ENCODE results near the gene PIP4K2B.

The PIP4K2B gene

GRCh38 chr17:38733282-38733981, 65.9 kb downstream of the PIP4K2B start:
- Histone ChIP-seq H3K36me3 (ENCODE audit: insufficient read depth, low read length) (peaks cover 55% of the 10 kb centered on the region), H3K79me2 (ENCODE audit: insufficient read depth, low read length) (peaks cover 40% of the 10 kb centered on the region), H2AFZ (ENCODE audit: low read depth, low read length) (no peak overlapping the region), H3K4me1 (ENCODE audit: insufficient read depth, low read length) (peaks cover 52% of the 10 kb centered on the region), H3K27ac (ENCODE audit: low read length) (no peak overlapping the region), H3K27me3 (ENCODE audit: insufficient read depth, low read length, poor library complexity) (no peaks in the 10 kb centered on the region), H4K20me1 (ENCODE audit: insufficient read depth, low read length) (peaks cover 27% of the 10 kb centered on the region), H3K4me2 (ENCODE audit: insufficient read depth, low read length) (no peak overlapping the region), H3K9me3 (ENCODE audit: insufficient read depth, low read length, severe bottlenecking) (no peaks in the 10 kb centered on the region), H3K9ac (ENCODE audit: low read depth, low read length) (no peak overlapping the region), H3K4me3 (ENCODE audit: low read depth in 1 of 2, low read length in 2 of 2) (no peak overlapping the region)
- TF ChIP-seq CTCF (IDR thresholded peaks at IDR 0.05; ENCODE audit: borderline replicate concordance, extremely low read depth, low read length, poor library complexity, severe bottlenecking) (no peak), EZH2 (IDR thresholded peaks at IDR 0.05; ENCODE audit: borderline replicate concordance, low read depth, low read length, severe bottlenecking) (no peak)
- ATAC-seq (ENCODE audit: insufficient read depth, low read depth) = no peak
- DNase-seq = no peak

GRCh38 chr17:38732376-38733281, 66.7 kb downstream of the PIP4K2B start:
- Histone ChIP-seq H3K4me1 (ENCODE audit: insufficient read depth, low read length) (peaks cover 60% of the 10 kb centered on the region), H3K27me3 (ENCODE audit: insufficient read depth, low read length, poor library complexity) (no peaks in the 10 kb centered on the region), H2AFZ (ENCODE audit: low read depth, low read length) (no peak overlapping the region), H3K4me3 (ENCODE audit: low read depth in 1 of 2, low read length in 2 of 2) (peak overlapping the region in 1 of 2 experiments; percentile 87; a peak in 1 of 4 replicates), H3K9me3 (ENCODE audit: insufficient read depth, low read length, severe bottlenecking) (no peaks in the 10 kb centered on the region), H3K9ac (ENCODE audit: low read depth, low read length) (no peak overlapping the region), H3K79me2 (ENCODE audit: insufficient read depth, low read length) (peaks cover 40% of the 10 kb centered on the region), H3K36me3 (ENCODE audit: insufficient read depth, low read length) (peaks cover 50% of the 10 kb centered on the region), H3K4me2 (ENCODE audit: insufficient read depth, low read length) (peak overlapping the region; percentile 83), H3K27ac (ENCODE audit: low read length) (peak overlapping the region; percentile 82), H4K20me1 (ENCODE audit: insufficient read depth, low read length) (peaks cover 27% of the 10 kb centered on the region)
- DNase-seq (no peak), ATAC-seq (ENCODE audit: insufficient read depth, low read depth) (no peak)
- TF ChIP-seq EZH2 (IDR thresholded peaks at IDR 0.05; ENCODE audit: borderline replicate concordance, low read depth, low read length, severe bottlenecking) (no peak), CTCF (IDR thresholded peaks at IDR 0.05; ENCODE audit: borderline replicate concordance, extremely low read depth, low read length, poor library complexity, severe bottlenecking) (no peak)

- Histone ChIP-seq H3K27me3 (ENCODE audit: insufficient read depth, low read length, poor library complexity) (no peaks in the 10 kb centered on the region), H3K4me2 (ENCODE audit: insufficient read depth, low read length) (peak overlapping the region; percentile 83), H3K27ac (ENCODE audit: low read length) (peak overlapping the region; percentile 82), H3K36me3 (ENCODE audit: insufficient read depth, low read length) (peaks cover 43% of the 10 kb centered on the region), H4K20me1 (ENCODE audit: insufficient read depth, low read length) (peaks cover 27% of the 10 kb centered on the region), H2AFZ (ENCODE audit: low read depth, low read length) (no peak overlapping the region), H3K79me2 (ENCODE audit: insufficient read depth, low read length) (peaks cover 40% of the 10 kb centered on the region), H3K9me3 (ENCODE audit: insufficient read depth, low read length, severe bottlenecking) (no peaks in the 10 kb centered on the region), H3K9ac (ENCODE audit: low read depth, low read length) (peak overlapping the region; percentile 74), H3K4me3 (ENCODE audit: low read depth in 1 of 2, low read length in 2 of 2) (peak overlapping the region in 1 of 2 experiments; percentile 87; a peak in 3 of 4 replicates), H3K4me1 (ENCODE audit: insufficient read depth, low read length) (peaks cover 69% of the 10 kb centered on the region)
- DNase-seq (no peak), ATAC-seq (ENCODE audit: insufficient read depth, low read depth) (no peak)
- TF ChIP-seq CTCF (IDR thresholded peaks at IDR 0.05; ENCODE audit: borderline replicate concordance, extremely low read depth, low read length, poor library complexity, severe bottlenecking) = no peak
- no peak for TF ChIP-seq EZH2 (IDR thresholded peaks at IDR 0.05; ENCODE audit: borderline replicate concordance, low read depth, low read length, severe bottlenecking)
Measured at GRCh38 chr17:38731526-38732294, 67.6 kb downstream of the PIP4K2B start.
